Caki2 (cell line): ENCODE measurements around the gene FGGY. TPM values are rescaled to one million over a fixed set of nuclear protein-coding genes. Genes with fewer than 3 reads are reported as not detected.
"Not testable (repeated sequence)": the region's sequence is repeated elsewhere in the genome, so short reads cannot be mapped to it uniquely, and the experiment has no call there.

Source experiments
- DNase-seq: peaks from one replicate; pipeline ENCODE4 v3.0.0-alpha.2; 2015; ENCODE audit warnings: low read depth
- in situ Hi-C: cut with HindIII; loops from 2 replicates; pipeline ENCODE4 v1.10.0; 2016; ENCODE audit warnings: low sequenced_read_pairs, low pct_unique_long_range_greater_than_20kb, mixed read lengths
- total RNA-seq: library from RNA; depleted of rRNA; stranded (reverse); fragments of >200 nt; shearing (Covaris generic); gene quantifications from 2 replicates; pipeline ENCODE4 v1.2.3, GENCODE V29; 2014; ENCODE audit warnings: low replicate concordance

Gene FGGY
- total RNA-seq, 1 experiment from 2014 or later = 26.2 TPM

GRCh38 chr1:59445040-59445439, 148.1 kb downstream of the FGGY start:
- in situ Hi-C loops = no loop called here
- no peak for DNase-seq

- DNase-seq = peak; percentile 50
Measured at GRCh38 chr1:59446257-59446901, 149.5 kb downstream of the FGGY start.

GRCh38 chr1:59452026-59452425, 155.1 kb downstream of the FGGY start:
- no peak for DNase-seq
- in situ Hi-C loops = no loop called here

More at GRCh38 chr1:59446257-59446901, 149.5 kb downstream of the FGGY start:
- in situ Hi-C loops = no loop called here

- in situ Hi-C loops = no loop called here
- DNase-seq = no peak
Measured at GRCh38 chr1:59452559-59452958, 155.7 kb downstream of the FGGY start.

GRCh38 chr1:59453297-59453968, 156.5 kb downstream of the FGGY start:
- no peak for DNase-seq

GRCh38 chr1:59455206-59455605, 158.3 kb downstream of the FGGY start:
- no peak for DNase-seq
- in situ Hi-C loops = no loop called here

More at GRCh38 chr1:59453297-59453968, 156.5 kb downstream of the FGGY start:
- in situ Hi-C loops = no loop called here

- DNase-seq = no peak
- in situ Hi-C loops = no loop called here
Measured at GRCh38 chr1:59457786-59458185, 160.9 kb downstream of the FGGY start.

GRCh38 chr1:59458884-59459283, 162.0 kb downstream of the FGGY start:
- in situ Hi-C loops = no loop called here
- DNase-seq = no peak

- DNase-seq, in situ Hi-C loops: not testable (repeated sequence)
Measured at GRCh38 chr1:59462942-59463341, 166.0 kb downstream of the FGGY start.

- DNase-seq, in situ Hi-C loops: not testable (repeated sequence)
Measured at GRCh38 chr1:59465478-59465877, 168.6 kb downstream of the FGGY start.

- DNase-seq = no peak
- in situ Hi-C loops = no loop called here
Measured at GRCh38 chr1:59468828-59469428, 172.0 kb downstream of the FGGY start.

GRCh38 chr1:59471991-59472570, 175.2 kb downstream of the FGGY start:
- in situ Hi-C loops = not testable (repeated sequence)

GRCh38 chr1:59473831-59474230, 176.9 kb downstream of the FGGY start:
- no peak for DNase-seq
- in situ Hi-C loops = no loop called here

More at GRCh38 chr1:59471991-59472570, 175.2 kb downstream of the FGGY start:
- not testable (repeated sequence) for DNase-seq

GRCh38 chr1:59474496-59474895, 177.6 kb downstream of the FGGY start:
- no peak for DNase-seq
- in situ Hi-C loops = no loop called here

GRCh38 chr1:59475737-59476136, 178.8 kb downstream of the FGGY start:
- in situ Hi-C loops = no loop called here
- no peak for DNase-seq

- DNase-seq = no peak
Measured at GRCh38 chr1:59477286-59477685, 180.4 kb downstream of the FGGY start.

GRCh38 chr1:59477867-59478266, 181.0 kb downstream of the FGGY start:
- in situ Hi-C loops = no loop called here
- no peak for DNase-seq

More at GRCh38 chr1:59477286-59477685, 180.4 kb downstream of the FGGY start:
- in situ Hi-C loops = no loop called here

GRCh38 chr1:59478822-59479221, 181.9 kb downstream of the FGGY start:
- in situ Hi-C loops = no loop called here
- no peak for DNase-seq
